ENCODE measurements around the gene SLC13A5.

SLC13A5 gene

DNA sequence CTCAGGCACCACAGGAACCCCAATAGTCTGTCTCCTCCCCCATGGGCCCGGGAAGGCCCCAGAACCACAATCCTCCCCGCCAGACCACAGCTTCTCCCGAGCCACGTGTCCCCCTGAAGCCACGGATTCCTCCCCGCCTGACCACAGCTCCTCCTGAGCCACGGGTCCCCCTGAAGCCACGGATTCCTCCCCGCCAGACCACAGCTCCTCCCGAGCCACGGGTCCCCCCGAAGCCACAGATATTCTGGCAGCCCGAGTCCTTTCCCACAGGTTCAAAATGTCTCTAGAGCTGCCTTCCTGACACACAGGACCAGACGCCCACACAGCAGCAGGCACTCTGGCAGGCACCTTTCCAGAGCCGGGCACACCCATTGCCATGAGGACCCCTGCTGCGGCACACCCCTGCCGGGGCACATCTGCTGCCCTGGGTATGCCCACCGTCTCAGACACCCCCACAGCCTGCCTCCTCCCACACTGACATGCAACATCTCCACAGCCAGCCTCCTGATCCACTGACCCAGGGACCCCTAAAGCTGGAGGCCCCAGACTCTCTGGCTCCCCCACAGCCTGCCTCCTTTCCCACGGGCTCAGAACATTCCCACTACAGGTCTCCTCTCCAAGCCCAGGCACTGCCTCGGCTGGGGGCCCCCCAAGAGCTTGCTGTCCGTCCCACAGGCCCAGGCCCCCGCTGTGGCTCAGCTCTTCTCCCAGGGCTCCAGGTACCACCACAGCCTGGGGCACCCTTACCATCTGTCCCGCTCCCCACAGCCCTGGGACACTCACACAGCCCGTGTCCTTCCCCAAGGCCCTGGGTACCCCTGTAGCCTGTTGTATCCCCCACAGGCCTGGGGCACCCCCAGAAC, 74.9 kb downstream of the SLC13A5 start:
- DNase-seq (ENCODE audit: low read depth), result no peak

DNA sequence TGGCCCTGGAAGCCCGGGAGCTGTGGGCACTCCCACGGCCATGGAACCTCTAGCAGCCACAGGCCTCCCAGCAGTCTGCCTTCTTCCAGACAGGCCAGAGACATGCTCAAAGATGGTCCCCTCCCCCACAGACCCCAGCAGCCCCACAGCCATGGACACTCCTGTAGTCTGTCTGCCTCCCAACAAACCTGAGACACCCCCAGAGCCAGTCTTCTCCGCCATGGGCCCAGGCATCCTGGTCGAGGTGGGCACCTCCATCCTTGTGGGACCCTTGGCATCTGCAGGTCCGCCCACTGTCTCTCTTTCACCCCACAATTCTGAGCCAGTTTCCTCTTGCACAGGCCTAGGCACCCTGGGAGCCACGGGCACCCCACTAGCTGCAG, 75.7 kb downstream of the SLC13A5 start:
- no peak for DNase-seq (ENCODE audit: low read depth)

DNA sequence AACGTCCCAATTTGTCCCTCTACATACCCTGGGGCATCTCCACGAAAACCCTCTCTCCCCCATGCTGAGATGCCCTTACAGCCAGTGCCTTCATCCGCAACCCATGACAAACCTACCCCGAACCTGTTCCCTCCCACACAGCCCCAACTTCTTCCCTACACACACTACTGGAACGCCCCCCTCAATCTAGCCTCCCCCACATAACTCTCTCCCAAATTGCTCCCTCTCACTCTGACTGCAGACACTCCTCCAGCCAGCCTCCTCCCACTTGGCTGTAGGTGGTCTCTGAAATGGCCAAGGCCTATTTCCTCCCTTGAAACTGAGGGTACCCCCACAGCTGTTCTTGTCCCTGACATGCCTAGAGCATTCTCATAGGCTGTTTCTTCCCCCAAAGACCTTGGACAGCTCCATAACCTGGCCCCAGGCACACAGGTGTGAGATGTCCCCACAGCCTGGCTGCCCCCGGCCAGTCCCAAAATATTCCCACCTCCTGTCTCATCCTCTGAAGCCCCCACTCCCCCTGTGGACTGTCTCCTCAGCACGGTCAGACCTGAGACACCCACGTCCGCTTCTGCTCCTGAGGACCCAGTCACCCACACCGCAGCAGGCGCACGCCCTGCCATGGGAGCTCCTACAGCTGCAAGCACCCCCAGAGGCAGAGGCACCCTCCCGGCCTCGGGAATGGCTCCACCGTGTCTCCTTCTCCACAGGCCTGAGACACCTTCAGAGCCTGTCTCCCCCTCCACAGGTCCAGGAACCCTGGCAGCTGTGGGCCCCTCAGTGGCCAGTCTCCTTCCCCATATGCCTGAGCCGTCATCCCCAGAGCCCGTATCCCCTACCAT, 76.3 kb downstream of the SLC13A5 start:
- no peak for DNase-seq (ENCODE audit: low read depth)

DNA sequence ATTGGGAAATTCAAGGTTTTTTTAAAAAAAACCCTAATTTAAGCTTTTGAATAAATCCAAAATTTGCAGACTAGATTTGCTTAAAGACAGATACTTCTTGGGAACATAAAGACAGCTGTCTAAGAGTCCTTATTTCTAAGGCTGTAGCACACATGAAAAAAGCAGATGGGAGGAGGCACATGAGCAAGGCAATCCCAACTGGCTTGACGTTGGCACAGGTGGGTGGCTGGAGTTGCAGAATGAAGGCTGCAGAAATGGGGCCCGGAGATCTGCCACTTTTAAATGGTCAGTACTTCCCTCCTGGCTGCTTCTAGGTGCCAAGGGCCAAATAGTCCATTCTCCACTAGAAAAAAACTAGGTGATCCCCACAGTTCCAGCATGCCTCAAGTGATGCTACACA, 77.1 kb downstream of the SLC13A5 start:
- DNase-seq (ENCODE audit: low read depth), result no peak
